GM18858 (cell line): ENCODE results near the gene DDR1.
A peak's percentile ranks its signal among the peaks of the same experiment; 100 is the strongest.
"Not testable (repeated sequence)": the region's sequence is repeated elsewhere in the genome, so short reads cannot be mapped to it uniquely, and the experiment has no call there.

ENCODE experiments used
- ATAC-seq: cut with Tn5 transposase; IDR thresholded peaks from one replicate; pipeline ENCODE4 v1.9.1; 2021; ENCODE audit not compliant: unreplicated experiment

DDR1 gene

GRCh38 chr6:30914076-30914853 is 29.9 kb downstream of the DDR1 start, which contains the start of gene VARS2:
Gene VARS2, plus strand, starts transcription at chr6:30914238. Its CDS starts 599 bp downstream, at chr6:30914837.
- peak; percentile 72 for ATAC-seq

GRCh38 chr6:30914854-30915590 is 30.7 kb downstream of the DDR1 start:
- no peak for ATAC-seq

GRCh38 chr6:30915591-30915946 is 31.2 kb downstream of the DDR1 start:
- ATAC-seq = no peak

- no peak for ATAC-seq
These were observed 32.7 kb downstream of the DDR1 start for GRCh38 chr6:30917041-30917440.

GRCh38 chr6:30917487-30917886 is 33.2 kb downstream of the DDR1 start:
- no peak for ATAC-seq

GRCh38 chr6:30918670-30919069 is 34.4 kb downstream of the DDR1 start:
- no peak for ATAC-seq

- no peak for ATAC-seq
These were observed 38.1 kb downstream of the DDR1 start for GRCh38 chr6:30922447-30922852.

GRCh38 chr6:30924040-30924627 is 39.8 kb downstream of the DDR1 start:
- not testable (repeated sequence) for ATAC-seq

GRCh38 chr6:30926644-30927043 is 42.3 kb downstream of the DDR1 start:
- no peak for ATAC-seq

- ATAC-seq = not testable (repeated sequence)
These were observed 42.8 kb downstream of the DDR1 start for GRCh38 chr6:30927080-30927479.

GRCh38 chr6:30928677-30929076 is 44.4 kb downstream of the DDR1 start:
- no peak for ATAC-seq

GRCh38 chr6:30930506-30930905 is 46.2 kb downstream of the DDR1 start:
- no peak for ATAC-seq

GRCh38 chr6:30931272-30931671 is 47.0 kb downstream of the DDR1 start:
- ATAC-seq = no peak

- no peak for ATAC-seq
These were observed 47.8 kb downstream of the DDR1 start, which contains the start of gene SFTA2 for GRCh38 chr6:30931969-30932645. Gene SFTA2, minus strand, starts transcription at chr6:30932170. Its CDS starts 74 bp downstream, at chr6:30932096.

- ATAC-seq = no peak
These were observed 48.5 kb downstream of the DDR1 start for GRCh38 chr6:30932665-30933365.

GRCh38 chr6:30935018-30935417 is 50.7 kb downstream of the DDR1 start:
- ATAC-seq = no peak

GRCh38 chr6:30937265-30937664 is 52.9 kb downstream of the DDR1 start:
- ATAC-seq = no peak

GRCh38 chr6:30938730-30939129 is 54.4 kb downstream of the DDR1 start:
- no peak for ATAC-seq

- ATAC-seq = no peak
These were observed 55.2 kb downstream of the DDR1 start for GRCh38 chr6:30939473-30939872.

- ATAC-seq = no peak
These were observed 56.2 kb downstream of the DDR1 start, which contains the start of gene MUCL3 for GRCh38 chr6:30940361-30940986. Gene MUCL3, plus strand, starts transcription at chr6:30940973. Its CDS starts 27 bp downstream, at chr6:30941000.
